Natural killer cell treated with Interleukin-12 subunit alpha and Interleukin-12 subunit beta and Interleukin-15 and Interleukin-18, amount 100 ng/mL, for 72 hours (primary cell): ENCODE measurements around the gene RNPEPL1. TPM values are rescaled to one million over a fixed set of nuclear protein-coding genes. Genes with fewer than 3 reads are reported as not detected.

Experiments used
- ATAC-seq, 2 donors: fragments of 150-1000 bp; cut with Tn5 transposase in 1 of 2; sonication (Bioruptor Pico), chemical (Tn5 transposase) in 1 of 2; 2 replicates each; pipeline ENCODE4 v1.10.0; 2021
- DNase-seq: peaks from one replicate; pipeline ENCODE4 v3.0.0; 2022; ENCODE audit warnings: low spot score
- H3K27ac Mint-ChIP-seq, 2 donors: 1 replicate in 1 of 2; 2 replicates in 1 of 2; pipeline ENCODE4 v1.8.0; 2022; ENCODE audit warnings: mixed read lengths in 2 of 2, mild to moderate bottlenecking in 1 of 2, moderate library complexity in 1 of 2
- H3K27me3 Mint-ChIP-seq, 2 donors: 1 replicate in 1 of 2; 2 replicates in 1 of 2; pipeline ENCODE4 v1.8.0; 2022; ENCODE audit warnings: mixed read lengths in 2 of 2
- H3K36me3 Mint-ChIP-seq: one replicate; pipeline ENCODE4 v1.8.0; 2022; ENCODE audit warnings: mixed read lengths
- H3K4me1 Mint-ChIP-seq, 2 donors: 1 replicate in 1 of 2; 2 replicates in 1 of 2; pipeline ENCODE4 v1.8.0; 2022; ENCODE audit warnings: low read depth in 2 of 2, mixed read lengths in 2 of 2, mild to moderate bottlenecking in 1 of 2
- H3K4me3 Mint-ChIP-seq: one replicate; pipeline ENCODE4 v1.8.0; 2022; ENCODE audit warnings: mixed read lengths
- H3K9me3 Mint-ChIP-seq: 2 replicates; pipeline ENCODE4 v1.8.0; 2022; ENCODE audit warnings: mixed read lengths
- total RNA-seq, 2 donors: library from RNA; stranded (reverse); gene quantifications; one replicate each; pipeline ENCODE4 v1.2.3, GENCODE V29; 2022

RNPEPL1 gene
- total RNA-seq, 2 donors from 2014 or later, result 60.9 to 67.6 TPM

GRCh38 chr2:240581811-240582210 is 13.5 kb downstream of the RNPEPL1 start:
- no peak for ATAC-seq
- no peak for DNase-seq
- Mint-ChIP-seq H3K4me1 (peaks cover 45 to 50% of the 10 kb centered on the region in 2 donors), H3K27me3 (no peaks in the 10 kb centered on the region), H3K4me3 (no peak overlapping the region), H3K9me3 (no peaks in the 10 kb centered on the region), H3K36me3 (no peaks in the 10 kb centered on the region), H3K27ac (no peak overlapping the region)

GRCh38 chr2:240582781-240583180 is 14.5 kb downstream of the RNPEPL1 start:
- peaks cover 53 to 55% of the 10 kb centered on the region in 2 donors for H3K4me1 Mint-ChIP-seq
- no peaks in the 10 kb centered on the region for H3K36me3 Mint-ChIP-seq
- ATAC-seq (no peak), DNase-seq (no peak)
- no peak overlapping the region for H3K4me3 Mint-ChIP-seq
- no peaks in the 10 kb centered on the region for H3K9me3 Mint-ChIP-seq
- peak overlapping the region in 1 of 2 donors; percentile 27 for H3K27ac Mint-ChIP-seq
- no peaks in the 10 kb centered on the region for H3K27me3 Mint-ChIP-seq

GRCh38 chr2:240583774-240584173 is 15.5 kb downstream of the RNPEPL1 start:
- no peak for DNase-seq
- ATAC-seq, result no peak
- Mint-ChIP-seq H3K36me3 (no peaks in the 10 kb centered on the region), H3K4me3 (no peak overlapping the region), H3K27me3 (no peaks in the 10 kb centered on the region), H3K27ac (no peak overlapping the region), H3K4me1 (peaks cover 59 to 62% of the 10 kb centered on the region in 2 donors), H3K9me3 (no peaks in the 10 kb centered on the region)

GRCh38 chr2:240584486-240585031 is 16.3 kb downstream of the RNPEPL1 start:
- Mint-ChIP-seq H3K27ac (peak overlapping the region in 1 of 2 donors; percentile 55), H3K4me3 (peak overlapping the region; percentile 76), H3K4me1 (peaks cover 56 to 61% of the 10 kb centered on the region in 2 donors), H3K36me3 (no peaks in the 10 kb centered on the region), H3K9me3 (no peaks in the 10 kb centered on the region), H3K27me3 (no peaks in the 10 kb centered on the region)
- peak; percentile 59 for DNase-seq
- peak in 1 of 2 donors; percentile 2 for ATAC-seq

GRCh38 chr2:240585101-240585500 is 16.8 kb downstream of the RNPEPL1 start:
- no peak for DNase-seq
- Mint-ChIP-seq H3K9me3 (no peaks in the 10 kb centered on the region), H3K4me3 (peak overlapping the region; percentile 76), H3K4me1 (peaks cover 50 to 55% of the 10 kb centered on the region in 2 donors), H3K27ac (peak overlapping the region in 1 of 2 donors; percentile 87), H3K27me3 (no peaks in the 10 kb centered on the region), H3K36me3 (no peaks in the 10 kb centered on the region)
- ATAC-seq, result no peak

GRCh38 chr2:240585681-240586197 is 17.5 kb downstream of the RNPEPL1 start:
- Mint-ChIP-seq H3K4me3 (peak overlapping the region; percentile 96), H3K4me1 (peaks cover 44 to 49% of the 10 kb centered on the region in 2 donors), H3K27ac (peak overlapping the region; percentile 87 to 97), H3K27me3 (no peaks in the 10 kb centered on the region), H3K9me3 (no peaks in the 10 kb centered on the region), H3K36me3 (no peaks in the 10 kb centered on the region)
- ATAC-seq, result no peak
- DNase-seq, result no peak

- ATAC-seq, result peak; percentile 94 to 96
- Mint-ChIP-seq H3K27ac (peak within 1 kb of the TSS; percentile 87 to 97), H3K4me3 (peak within 1 kb of the TSS; percentile 96), H3K9me3 (no peaks in the 10 kb centered on the region), H3K4me1 (peaks cover 42 to 49% of the 10 kb centered on the region in 2 donors), H3K36me3 (no peaks in the 10 kb centered on the region), H3K27me3 (no peaks in the 10 kb centered on the region)
- DNase-seq, result peak; percentile 99
Observed at GRCh38 chr2:240586198-240586918, 18.1 kb downstream of the RNPEPL1 start, which contains the start of gene CAPN10. Gene CAPN10, plus strand, starts transcription at chr2:240586734. Its CDS starts 178 bp downstream, at chr2:240586912.

- no peaks in the 10 kb centered on the region for H3K27me3 Mint-ChIP-seq
- H3K36me3 Mint-ChIP-seq, result no peaks in the 10 kb centered on the region
- DNase-seq, result peak; percentile 61
- peak overlapping the region; percentile 87 for H3K4me3 Mint-ChIP-seq
- H3K4me1 Mint-ChIP-seq, result peaks cover 42 to 47% of the 10 kb centered on the region in 2 donors
- peak overlapping the region; percentile 26 to 38 for H3K27ac Mint-ChIP-seq
- peak; percentile 2 to 51 for ATAC-seq
- no peaks in the 10 kb centered on the region for H3K9me3 Mint-ChIP-seq
Observed at GRCh38 chr2:240586919-240587800, 18.9 kb downstream of the RNPEPL1 start.

- Mint-ChIP-seq H3K36me3 (no peaks in the 10 kb centered on the region), H3K27me3 (no peaks in the 10 kb centered on the region), H3K4me3 (peak overlapping the region; percentile 87), H3K4me1 (peaks cover 36 to 41% of the 10 kb centered on the region in 2 donors), H3K27ac (peak overlapping the region; percentile 26 to 38), H3K9me3 (no peaks in the 10 kb centered on the region)
- no peak for DNase-seq
- ATAC-seq, result no peak
Observed at GRCh38 chr2:240588006-240588655, 19.8 kb downstream of the RNPEPL1 start.

GRCh38 chr2:240588669-240589068 is 20.4 kb downstream of the RNPEPL1 start:
- H3K36me3 Mint-ChIP-seq, result no peaks in the 10 kb centered on the region
- H3K9me3 Mint-ChIP-seq, result no peaks in the 10 kb centered on the region
- H3K27ac Mint-ChIP-seq, result peak overlapping the region; percentile 26 to 31
- H3K4me3 Mint-ChIP-seq, result peak overlapping the region; percentile 87
- ATAC-seq, result no peak
- no peak for DNase-seq
- peaks cover 36 to 39% of the 10 kb centered on the region in 2 donors for H3K4me1 Mint-ChIP-seq
- H3K27me3 Mint-ChIP-seq, result no peaks in the 10 kb centered on the region

- no peak for DNase-seq
- Mint-ChIP-seq H3K27ac (peak overlapping the region in 1 of 2 donors; percentile 31), H3K4me1 (peaks cover 34 to 38% of the 10 kb centered on the region in 2 donors), H3K36me3 (no peaks in the 10 kb centered on the region), H3K27me3 (no peaks in the 10 kb centered on the region), H3K9me3 (no peaks in the 10 kb centered on the region), H3K4me3 (no peak overlapping the region)
- no peak for ATAC-seq
Observed at GRCh38 chr2:240589375-240589774, 21.1 kb downstream of the RNPEPL1 start.

GRCh38 chr2:240589850-240590525 is 21.7 kb downstream of the RNPEPL1 start:
- peaks cover 29 to 32% of the 10 kb centered on the region in 2 donors for H3K4me1 Mint-ChIP-seq
- no peak overlapping the region for H3K4me3 Mint-ChIP-seq
- no peaks in the 10 kb centered on the region for H3K27me3 Mint-ChIP-seq
- no peaks in the 10 kb centered on the region for H3K36me3 Mint-ChIP-seq
- H3K9me3 Mint-ChIP-seq, result no peaks in the 10 kb centered on the region
- DNase-seq (no peak), ATAC-seq (no peak)
- H3K27ac Mint-ChIP-seq, result no peak overlapping the region
